NCI-H748 (cell line): Measurements from ENCODE around the gene CDC14B.

Experiments used
- DNase-seq: peaks from one replicate; lab custom pipeline; 2025; ENCODE audit not compliant: unreplicated experiment; lab: John Stamatoyannopoulos, UW

The CDC14B gene

GRCh38 chr9:96450613-96451528 is 168.8 kb downstream of the CDC14B start:
- DNase-seq, result peak; percentile 58
